Measurements from ENCODE around the gene DIAPH1.

The DIAPH1 gene

GRCh38 chr5:141517312-141517711 lies 101.5 kb downstream of the DIAPH1 start:
- Histone ChIP-seq H3K27ac (ENCODE audit: extremely low read depth, low read depth, low read length) (no peak overlapping the region), H3K9me3 (ENCODE audit: control insufficient read depth, insufficient read depth, low read depth, low read length) (no peaks in the 10 kb centered on the region), H3K36me3 (ENCODE audit: control insufficient read depth in 2 of 2, insufficient read depth in 1 of 2, low read length in 2 of 2) (peaks cover 11 to 76% of the 10 kb centered on the region in 2 experiments), H3K4me3 (ENCODE audit: low read depth, low read length) (no peak overlapping the region), H3K4me1 (ENCODE audit: control insufficient read depth, insufficient read depth, low read length) (peaks cover 8% of the 10 kb centered on the region)
- POLR2A ChIA-PET, result no interaction called here
- TF ChIP-seq ZNF433 (tag by site-specific recombination; IDR thresholded peaks at IDR 0.05; ENCODE audit: low read depth), result no peak
- no peak for TF ChIP-seq ZFP37 (tag by site-specific recombination; IDR thresholded peaks at IDR 0.05)
- TF ChIP-seq ZNF366 (tag by site-specific recombination; conservative IDR thresholded peaks at IDR 0.05), result no peak
- TF ChIP-seq ZBTB7A (tag by site-specific recombination; IDR thresholded peaks at IDR 0.05; ENCODE audit: low read depth), result no peak
- TF ChIP-seq PRDM6 (tag by site-specific recombination; IDR thresholded peaks at IDR 0.05), result no peak
- TF ChIP-seq, protein P1, sequence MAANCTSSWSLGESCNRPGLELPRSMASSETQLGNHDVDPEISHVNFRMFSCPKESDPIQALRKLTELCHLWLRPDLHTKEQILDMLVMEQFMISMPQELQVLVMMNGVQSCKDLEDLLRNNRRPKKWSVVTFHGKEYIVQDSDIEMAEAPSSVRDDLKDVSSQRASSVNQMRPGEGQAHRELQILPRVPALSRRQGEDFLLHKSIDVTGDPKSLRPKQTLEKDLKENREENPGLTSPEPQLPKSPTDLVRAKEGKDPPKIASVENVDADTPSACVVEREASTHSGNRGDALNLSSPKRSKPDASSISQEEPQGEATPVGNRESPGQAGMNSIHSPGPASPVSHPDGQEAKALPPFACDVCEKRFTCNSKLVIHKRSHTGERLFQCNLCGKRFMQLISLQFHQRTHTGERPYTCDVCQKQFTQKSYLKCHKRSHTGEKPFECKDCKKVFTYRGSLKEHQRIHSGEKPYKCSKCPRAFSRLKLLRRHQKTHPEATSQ (tag by site-specific recombination; IDR thresholded peaks at IDR 0.05), result no peak
- TF ChIP-seq, protein P2, sequence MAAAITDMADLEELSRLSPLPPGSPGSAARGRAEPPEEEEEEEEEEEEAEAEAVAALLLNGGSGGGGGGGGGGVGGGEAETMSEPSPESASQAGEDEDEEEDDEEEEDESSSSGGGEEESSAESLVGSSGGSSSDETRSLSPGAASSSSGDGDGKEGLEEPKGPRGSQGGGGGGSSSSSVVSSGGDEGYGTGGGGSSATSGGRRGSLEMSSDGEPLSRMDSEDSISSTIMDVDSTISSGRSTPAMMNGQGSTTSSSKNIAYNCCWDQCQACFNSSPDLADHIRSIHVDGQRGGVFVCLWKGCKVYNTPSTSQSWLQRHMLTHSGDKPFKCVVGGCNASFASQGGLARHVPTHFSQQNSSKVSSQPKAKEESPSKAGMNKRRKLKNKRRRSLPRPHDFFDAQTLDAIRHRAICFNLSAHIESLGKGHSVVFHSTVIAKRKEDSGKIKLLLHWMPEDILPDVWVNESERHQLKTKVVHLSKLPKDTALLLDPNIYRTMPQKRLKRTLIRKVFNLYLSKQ (tag by site-specific recombination; IDR thresholded peaks at IDR 0.05; ENCODE audit: borderline replicate concordance), result no peak
- TF ChIP-seq ZNF140 (tag by site-specific recombination; IDR thresholded peaks at IDR 0.05), result no peak
- no peak for TF ChIP-seq BCL11A (tag by site-specific recombination; IDR thresholded peaks at IDR 0.05; ENCODE audit: low read depth)
- TF ChIP-seq EGR2 (tag by site-specific recombination; IDR thresholded peaks at IDR 0.05; ENCODE audit: low read depth), result 0 out of 2 replicates have a peak, but pooled peaks have one; percentile 17
- no peak for TF ChIP-seq ZNF423 (tag by site-specific recombination; IDR thresholded peaks at IDR 0.05)
- TF ChIP-seq ZNF530 (tag by site-specific recombination; IDR thresholded peaks at IDR 0.05; ENCODE audit: low read depth), result no peak
- peak; percentile 36 for TF ChIP-seq ZFHX2 (tag by site-specific recombination; conservative IDR thresholded peaks at IDR 0.05)
- TF ChIP-seq FEZF1 (tag by site-specific recombination; IDR thresholded peaks at IDR 0.05), result no peak
- no peak for TF ChIP-seq ZBTB26 (tag by site-specific recombination; optimal IDR thresholded peaks at IDR 0.05)
- CTCF ChIA-PET, result interaction anchor here (0.8 to 1.5 kb wide), 4 partner anchors 40 to 178 kb away, joined by 3 to 9 read pairs (median 6); partner anchors contain the start of genes PCDHGA11 and PCDHGA2

GRCh38 chr5:141516672-141517025 lies 102.2 kb downstream of the DIAPH1 start:
- Histone ChIP-seq H3K9me3 (ENCODE audit: control insufficient read depth, insufficient read depth, low read depth, low read length) (no peaks in the 10 kb centered on the region), H3K27ac (ENCODE audit: extremely low read depth, low read depth, low read length) (no peak overlapping the region), H3K4me1 (ENCODE audit: control insufficient read depth, insufficient read depth, low read length) (peaks cover 6% of the 10 kb centered on the region), H3K36me3 (ENCODE audit: control insufficient read depth in 2 of 2, insufficient read depth in 1 of 2, low read length in 2 of 2) (peaks cover 10 to 72% of the 10 kb centered on the region in 2 experiments), H3K4me3 (ENCODE audit: low read depth, low read length) (no peak overlapping the region)
- POLR2A ChIA-PET, result no interaction called here
- CTCF ChIA-PET, result interaction anchor here (0.8 to 5.2 kb wide), 4 partner anchors 7 to 178 kb away, joined by 3 to 67 read pairs (median 4); partner anchors contain the start of gene PCDHGA2
- TF ChIP-seq ZNF488 (tag by site-specific recombination; IDR thresholded peaks at IDR 0.05) (no peak), ZNF785 (tag by site-specific recombination; IDR thresholded peaks at IDR 0.05) (no peak), ZNF404 (tag by site-specific recombination; IDR thresholded peaks at IDR 0.05) (no peak), ZNF214 (tag by site-specific recombination; IDR thresholded peaks at IDR 0.05; ENCODE audit: borderline replicate concordance) (no peak), ZEB2 (tag by site-specific recombination; IDR thresholded peaks at IDR 0.05) (no peak), ZNF121 (tag by site-specific recombination; IDR thresholded peaks at IDR 0.05) (no peak), YY1 (tag by site-specific recombination; IDR thresholded peaks at IDR 0.05) (no peak), ZNF670 (tag by site-specific recombination; IDR thresholded peaks at IDR 0.05; ENCODE audit: low read depth) (no peak)
- TF ChIP-seq, protein P3, sequence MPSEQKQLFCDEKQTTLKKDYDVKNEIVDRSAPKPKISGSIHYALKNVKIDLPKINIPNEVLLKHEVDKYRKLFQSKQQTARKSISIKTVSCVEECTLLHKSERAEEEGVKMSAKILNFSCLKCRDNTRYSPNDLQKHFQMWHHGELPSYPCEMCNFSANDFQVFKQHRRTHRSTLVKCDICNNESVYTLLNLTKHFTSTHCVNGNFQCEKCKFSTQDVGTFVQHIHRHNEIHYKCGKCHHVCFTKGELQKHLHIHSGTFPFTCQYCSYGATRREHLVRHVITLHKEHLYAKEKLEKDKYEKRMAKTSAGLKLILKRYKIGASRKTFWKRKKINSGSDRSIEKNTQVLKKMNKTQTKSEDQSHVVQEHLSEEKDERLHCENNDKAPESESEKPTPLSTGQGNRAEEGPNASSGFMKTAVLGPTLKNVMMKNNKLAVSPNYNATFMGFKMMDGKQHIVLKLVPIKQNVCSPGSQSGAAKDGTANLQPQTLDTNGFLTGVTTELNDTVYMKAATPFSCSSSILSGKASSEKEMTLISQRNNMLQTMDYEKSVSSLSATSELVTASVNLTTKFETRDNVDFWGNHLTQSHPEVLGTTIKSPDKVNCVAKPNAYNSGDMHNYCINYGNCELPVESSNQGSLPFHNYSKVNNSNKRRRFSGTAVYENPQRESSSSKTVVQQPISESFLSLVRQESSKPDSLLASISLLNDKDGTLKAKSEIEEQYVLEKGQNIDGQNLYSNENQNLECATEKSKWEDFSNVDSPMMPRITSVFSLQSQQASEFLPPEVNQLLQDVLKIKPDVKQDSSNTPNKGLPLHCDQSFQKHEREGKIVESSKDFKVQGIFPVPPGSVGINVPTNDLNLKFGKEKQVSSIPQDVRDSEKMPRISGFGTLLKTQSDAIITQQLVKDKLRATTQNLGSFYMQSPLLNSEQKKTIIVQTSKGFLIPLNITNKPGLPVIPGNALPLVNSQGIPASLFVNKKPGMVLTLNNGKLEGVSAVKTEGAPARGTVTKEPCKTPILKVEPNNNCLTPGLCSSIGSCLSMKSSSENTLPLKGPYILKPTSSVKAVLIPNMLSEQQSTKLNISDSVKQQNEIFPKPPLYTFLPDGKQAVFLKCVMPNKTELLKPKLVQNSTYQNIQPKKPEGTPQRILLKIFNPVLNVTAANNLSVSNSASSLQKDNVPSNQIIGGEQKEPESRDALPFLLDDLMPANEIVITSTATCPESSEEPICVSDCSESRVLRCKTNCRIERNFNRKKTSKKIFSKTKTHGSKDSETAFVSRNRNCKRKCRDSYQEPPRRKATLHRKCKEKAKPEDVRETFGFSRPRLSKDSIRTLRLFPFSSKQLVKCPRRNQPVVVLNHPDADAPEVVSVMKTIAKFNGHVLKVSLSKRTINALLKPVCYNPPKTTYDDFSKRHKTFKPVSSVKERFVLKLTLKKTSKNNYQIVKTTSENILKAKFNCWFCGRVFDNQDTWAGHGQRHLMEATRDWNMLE (tag by site-specific recombination; conservative IDR thresholded peaks at IDR 0.05; ENCODE audit: low read depth), result no peak
